GM19372 (cell line): Measurements from ENCODE around the gene PTP4A2.
"Not testable (repeated sequence)": the region's sequence is repeated elsewhere in the genome, so short reads cannot be mapped to it uniquely, and the experiment has no call there.

Experiments used
- ATAC-seq: cut with Tn5 transposase; IDR thresholded peaks from one replicate; pipeline ENCODE4 v1.9.1; 2021; ENCODE audit warnings: mild to moderate bottlenecking, low read depth, moderate library complexity; ENCODE audit not compliant: unreplicated experiment

PTP4A2 gene

GRCh38 chr1:31926853-31927660 is 11.1 kb downstream of the PTP4A2 start:
- no peak for ATAC-seq

DNA sequence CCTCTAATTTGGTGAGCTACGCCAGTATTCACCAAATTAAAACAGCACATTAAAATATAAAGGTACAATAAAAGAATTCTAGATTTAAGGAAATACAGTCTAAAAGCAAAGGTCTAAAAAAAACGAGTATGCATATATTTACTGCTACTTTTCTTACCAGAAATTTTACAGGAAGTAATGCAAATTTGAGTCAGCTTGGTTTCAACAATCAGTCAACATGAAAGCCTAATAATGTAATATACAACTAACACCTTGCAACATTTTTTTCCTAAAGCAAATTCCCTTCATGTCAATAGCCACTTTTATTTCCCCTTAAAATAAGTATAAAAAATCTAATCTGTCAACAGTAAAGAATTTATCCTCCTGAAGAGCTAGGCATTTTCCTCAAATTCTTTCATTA is 11.9 kb downstream of the PTP4A2 start:
- no peak for ATAC-seq

DNA sequence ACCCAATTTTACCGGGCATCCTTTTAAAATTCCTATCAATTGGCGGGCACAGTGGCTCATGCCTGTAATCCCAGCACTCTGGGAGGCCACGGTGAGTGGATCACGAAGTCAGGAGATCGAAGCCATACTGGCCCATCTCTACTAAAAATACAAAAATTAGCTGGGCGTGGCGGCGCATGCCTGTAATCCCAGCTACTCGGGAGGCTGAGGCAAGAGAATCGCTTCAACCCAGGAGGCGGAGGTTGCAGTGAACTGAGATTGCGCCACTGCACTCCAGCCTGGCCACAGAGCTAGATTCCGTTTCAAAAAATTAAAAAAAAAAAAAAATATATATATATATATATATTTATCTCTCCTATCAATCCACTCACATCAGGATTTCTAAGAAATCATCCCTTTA is 12.3 kb downstream of the PTP4A2 start:
- not testable (repeated sequence) for ATAC-seq

GRCh38 chr1:31924839-31925238 is 13.3 kb downstream of the PTP4A2 start:
- no peak for ATAC-seq

DNA sequence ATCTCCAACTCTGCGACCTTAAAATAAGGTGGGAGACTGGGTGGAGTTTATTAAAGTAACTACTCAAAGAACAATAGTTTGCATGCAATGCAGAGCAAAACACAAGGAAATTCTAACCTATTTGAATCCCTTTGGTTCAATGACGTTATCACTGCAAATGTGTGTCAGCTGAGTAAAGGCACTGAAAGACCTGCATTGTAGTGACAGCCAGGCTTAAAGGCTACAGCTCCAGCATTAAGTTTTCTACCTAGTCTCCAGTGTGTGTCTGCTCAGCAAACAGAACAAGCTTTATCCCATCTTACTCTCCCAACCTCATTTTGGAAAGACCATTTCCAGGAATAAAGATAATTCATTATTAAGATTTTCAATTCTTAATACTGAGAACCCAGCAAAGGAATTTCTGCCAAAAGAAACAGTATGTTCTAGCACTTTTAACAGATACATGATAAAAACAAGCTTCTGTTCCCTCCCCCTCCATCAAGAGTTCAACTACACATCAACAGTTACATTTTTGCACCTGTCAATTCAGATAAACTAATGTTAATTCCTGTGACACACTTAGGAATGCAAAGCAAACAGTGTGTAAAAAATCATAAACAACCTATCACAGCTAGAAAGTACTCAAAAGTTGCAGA is 14.2 kb downstream of the PTP4A2 start:
- no peak for ATAC-seq

DNA sequence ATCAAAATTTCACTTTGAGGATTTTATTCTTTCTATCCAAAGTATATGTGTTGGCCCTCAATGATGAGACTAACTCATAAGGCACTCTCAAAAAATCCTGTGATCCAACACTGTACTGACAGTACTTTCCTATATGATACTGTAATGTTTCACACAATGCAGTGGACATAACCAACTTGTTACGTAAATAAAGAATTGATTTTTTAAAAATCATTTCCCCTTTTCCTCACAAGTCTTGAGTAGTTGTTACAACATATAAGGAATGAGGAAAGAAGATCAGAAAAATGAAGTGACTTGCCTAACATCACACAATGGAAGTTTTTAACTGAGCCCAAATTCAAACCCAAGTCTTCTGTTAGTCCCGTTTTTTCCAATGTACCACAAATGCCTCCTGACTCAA is 17.2 kb downstream of the PTP4A2 start:
- ATAC-seq = no peak

GRCh38 chr1:31919591-31919990 is 18.6 kb downstream of the PTP4A2 start:
- no peak for ATAC-seq

- no peak for ATAC-seq
These were observed 22.7 kb downstream of the PTP4A2 start for GRCh38 chr1:31915438-31915837.

GRCh38 chr1:31913968-31914367 is 24.2 kb downstream of the PTP4A2 start:
- no peak for ATAC-seq

- ATAC-seq = no peak
These were observed 25.3 kb downstream of the PTP4A2 start for GRCh38 chr1:31912839-31913239.

GRCh38 chr1:31911994-31912780 is 26.0 kb downstream of the PTP4A2 start:
- ATAC-seq = no peak

GRCh38 chr1:31910933-31911332 is 27.2 kb downstream of the PTP4A2 start:
- no peak for ATAC-seq

DNA sequence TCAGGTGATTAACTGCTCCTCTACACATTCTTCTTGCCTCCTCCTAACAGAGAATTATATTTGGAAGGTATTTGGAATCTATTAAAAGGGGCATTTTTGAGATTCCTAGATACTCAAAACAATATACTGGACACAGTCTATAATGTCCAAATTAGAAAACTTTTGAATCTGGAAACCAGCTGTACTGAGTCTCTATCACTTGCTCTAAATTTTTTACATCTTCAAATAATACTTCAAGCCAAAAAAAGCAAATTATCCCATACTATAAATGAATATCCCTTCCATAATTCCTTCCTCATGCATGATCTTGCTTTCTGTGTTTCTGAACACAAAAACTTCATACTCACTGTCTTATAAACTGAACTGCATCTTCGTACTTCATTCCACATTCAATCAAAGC is 28.5 kb downstream of the PTP4A2 start:
- ATAC-seq = no peak

- ATAC-seq = no peak
These were observed 31.6 kb downstream of the PTP4A2 start for GRCh38 chr1:31906557-31906956.

- no peak for ATAC-seq
These were observed 32.5 kb downstream of the PTP4A2 start for GRCh38 chr1:31905681-31906080.

- no peak for ATAC-seq
These were observed 33.1 kb downstream of the PTP4A2 start for GRCh38 chr1:31905093-31905509.

DNA sequence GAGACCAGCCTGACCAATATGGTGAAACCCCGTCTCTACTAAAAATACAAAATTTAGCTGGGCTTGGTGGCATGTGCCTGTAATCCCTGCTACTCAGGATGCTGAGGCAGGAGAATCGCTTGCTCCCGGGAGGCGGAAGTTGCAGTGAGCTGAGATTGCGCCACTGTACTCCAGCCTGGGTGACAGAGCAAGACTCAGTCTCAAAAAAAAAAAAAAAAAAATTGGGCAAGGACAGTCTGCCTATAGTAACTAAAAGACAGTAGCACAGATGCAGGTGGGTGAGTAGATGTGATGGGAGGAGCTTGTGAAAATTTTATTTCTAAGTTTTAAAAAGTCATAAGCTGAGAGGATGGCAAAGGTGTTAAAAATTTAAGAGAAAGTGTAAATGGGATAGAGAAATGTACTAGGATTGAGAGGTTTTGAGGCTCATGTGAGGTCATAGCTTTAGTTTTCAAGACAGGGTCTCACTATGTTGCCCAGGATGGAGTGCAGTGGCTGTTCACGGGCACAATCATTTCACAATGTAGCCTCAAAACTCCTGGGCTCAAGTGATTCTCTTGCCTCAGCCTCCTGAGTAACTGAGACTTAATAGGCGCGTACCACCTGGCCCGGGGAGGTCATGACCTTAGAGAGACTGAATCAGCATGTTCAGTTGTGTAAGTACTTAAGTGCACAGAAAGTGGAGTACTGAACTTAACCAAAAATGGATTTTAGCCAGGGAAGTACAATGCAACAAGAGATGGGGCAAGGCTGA is 33.7 kb downstream of the PTP4A2 start:
- ATAC-seq = no peak

- no peak for ATAC-seq
These were observed 35.7 kb downstream of the PTP4A2 start for GRCh38 chr1:31902510-31902860.

DNA sequence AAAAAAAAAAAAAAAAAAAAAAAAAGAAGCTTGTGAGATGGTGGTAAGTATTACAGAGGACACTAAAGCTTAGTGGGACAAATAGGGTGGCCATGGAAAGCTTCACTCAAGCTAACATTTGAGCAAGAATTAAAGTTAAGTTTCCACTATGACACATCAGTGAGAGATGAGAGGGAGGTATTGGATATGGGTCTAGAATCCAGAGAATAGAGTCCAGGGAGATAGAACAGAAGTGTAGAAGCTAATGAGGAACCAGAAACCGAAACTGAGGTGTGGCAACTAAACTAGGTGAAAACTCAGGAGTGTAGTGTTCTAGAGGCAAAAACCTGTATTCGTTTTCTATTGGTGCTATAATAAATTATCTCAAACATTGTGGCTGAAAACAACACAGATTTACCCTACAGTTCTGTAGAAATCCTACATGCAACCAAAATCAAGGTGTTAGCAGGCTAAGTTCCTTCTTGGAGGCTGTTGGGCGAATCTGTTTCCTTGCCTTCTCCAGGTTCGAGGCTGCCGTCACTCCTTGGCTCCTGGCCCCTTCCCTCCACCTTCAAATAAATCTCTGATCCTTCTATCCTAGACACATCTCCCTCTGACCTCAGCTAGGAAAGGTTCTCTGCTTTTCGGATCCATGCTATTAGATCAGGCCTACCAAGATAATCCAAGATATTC is 36.2 kb downstream of the PTP4A2 start:
- no peak for ATAC-seq

DNA sequence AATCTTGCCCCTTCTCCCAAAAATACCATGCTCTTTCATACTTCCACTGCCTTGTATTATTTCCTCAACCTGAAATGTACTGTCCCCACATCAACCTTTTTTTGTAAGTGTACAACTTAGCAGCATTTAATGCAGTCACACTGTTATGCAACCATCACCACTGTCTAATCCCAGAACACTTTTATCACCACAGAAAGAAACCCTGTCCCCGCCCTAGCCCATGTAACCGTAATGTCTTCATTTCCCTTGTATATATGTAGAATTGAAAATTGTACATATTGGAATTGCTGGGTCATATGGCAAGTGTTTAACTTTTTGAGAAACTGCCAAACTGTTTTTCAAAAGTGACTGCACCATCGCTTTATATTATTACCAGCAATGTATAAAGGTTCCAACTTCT is 37.4 kb downstream of the PTP4A2 start:
- ATAC-seq = no peak
